ENCODE measurements around the gene PBX4.
A peak's percentile ranks its signal among the peaks of the same experiment; 100 is the strongest.

Gene PBX4

GRCh38 chr19:19523177-19523576 is 95.3 kb downstream of the PBX4 start:
- no peak for DNase-seq

GRCh38 chr19:19520989-19521388 is 97.5 kb downstream of the PBX4 start:
- DNase-seq = no peak

GRCh38 chr19:19517235-19517619 is 101.3 kb downstream of the PBX4 start:
- no peak for DNase-seq

GRCh38 chr19:19515642-19516519 is 102.6 kb downstream of the PBX4 start, which contains the start of gene NDUFA13:
Gene NDUFA13, plus strand, starts transcription at chr19:19516225. Its CDS starts 14 bp downstream, at chr19:19516239.
- peak; percentile 94 to 96 for DNase-seq

- DNase-seq = no peak
Measured at GRCh38 chr19:19514881-19515641, 103.4 kb downstream of the PBX4 start, which contains the start of gene TSSK6. Gene TSSK6, minus strand, starts transcription at chr19:19515548. Its CDS starts 121 bp downstream, at chr19:19515427.

- peak; percentile 17 to 35 for DNase-seq
Measured at GRCh38 chr19:19514215-19514657, 104.3 kb downstream of the PBX4 start.

- no peak for DNase-seq
Measured at GRCh38 chr19:19513682-19514081, 104.8 kb downstream of the PBX4 start.

Measured in inflammatory macrophage (primary cell).